HG03064 (cell line): ENCODE data around the gene MARK3.
"Not testable (repeated sequence)": the region's sequence is repeated elsewhere in the genome, so short reads cannot be mapped to it uniquely, and the experiment has no call there.

Experiments
- ATAC-seq: cut with Tn5 transposase; IDR thresholded peaks from one replicate; pipeline ENCODE4 v1.9.1; 2021; ENCODE audit warnings: low read depth; ENCODE audit not compliant: unreplicated experiment

Gene MARK3

GRCh38 chr14:103508521-103509329 lies 123.5 kb downstream of the MARK3 start:
- no peak for ATAC-seq

- ATAC-seq: no peak
Measured at GRCh38 chr14:103509864-103510723, 124.9 kb downstream of the MARK3 start.

DNA sequence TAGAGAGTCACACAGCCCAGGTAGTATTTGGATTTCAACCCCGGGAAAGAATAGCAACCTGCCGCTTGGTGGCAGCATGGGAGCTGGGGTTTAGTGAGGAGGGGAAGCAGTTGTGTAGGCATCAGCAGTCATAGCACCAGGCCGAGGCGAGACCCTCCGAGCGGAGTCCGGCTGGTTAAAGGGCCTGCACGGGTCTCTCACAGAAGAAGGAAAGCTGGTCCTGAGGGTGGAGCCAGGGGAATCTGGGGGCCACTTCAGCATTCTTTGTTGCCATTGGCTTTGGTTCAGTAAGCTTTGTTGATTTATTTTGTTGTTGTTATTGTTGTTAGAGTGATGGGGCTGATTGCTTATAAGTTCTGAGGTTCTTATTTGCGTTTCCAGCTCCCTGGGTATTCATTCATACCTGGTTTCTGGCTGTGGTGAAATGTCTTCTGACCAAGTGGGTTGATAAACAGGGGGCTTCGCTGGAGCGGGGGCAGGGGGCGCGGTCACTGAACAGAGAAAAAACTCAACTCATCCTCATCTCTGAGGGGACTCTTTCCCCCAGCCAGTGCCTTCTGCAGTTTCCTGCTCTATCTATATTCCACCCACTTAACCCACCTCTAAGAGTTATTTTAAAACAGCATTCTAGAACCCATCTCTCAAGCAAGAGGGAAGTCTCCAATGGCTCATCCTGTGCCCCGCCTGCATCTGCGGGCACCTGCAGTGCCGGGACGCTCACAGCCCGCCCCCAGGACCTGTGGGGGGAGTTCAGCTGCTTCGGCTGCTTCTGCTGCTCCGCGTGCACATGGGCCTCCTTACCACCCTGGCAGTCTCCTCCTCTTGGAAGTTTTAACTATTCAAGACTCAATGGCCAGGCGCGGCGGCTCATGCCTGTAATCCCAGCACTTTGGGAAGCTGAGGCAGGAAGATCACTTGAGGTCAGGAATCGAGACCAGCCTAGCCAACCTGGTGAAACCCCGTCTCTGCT lies 125.8 kb downstream of the MARK3 start:
- no peak for ATAC-seq

DNA sequence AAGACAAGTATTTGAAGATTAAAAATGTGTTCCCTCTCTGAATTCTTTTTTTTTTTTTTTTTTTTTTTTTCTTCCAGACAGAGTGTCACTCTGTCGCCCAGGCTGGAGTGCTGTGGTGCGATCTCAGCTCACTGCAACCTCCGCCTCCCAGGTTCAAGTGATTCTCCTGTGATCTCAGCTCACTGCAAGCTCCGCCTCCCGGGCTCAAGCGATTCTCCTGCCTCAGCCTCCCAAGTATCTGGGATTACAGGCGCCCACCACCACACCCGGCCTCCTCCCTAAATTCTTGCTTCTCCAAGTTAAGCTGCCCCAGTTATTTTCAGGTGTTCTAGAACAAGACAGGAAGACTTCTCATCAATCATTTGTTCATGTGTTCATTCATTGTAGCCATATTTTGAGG lies 127.0 kb downstream of the MARK3 start:
- not testable (repeated sequence) for ATAC-seq

GRCh38 chr14:103512701-103513611 lies 127.7 kb downstream of the MARK3 start:
- ATAC-seq: no peak

- no peak for ATAC-seq
Measured at GRCh38 chr14:103514596-103515421, 129.6 kb downstream of the MARK3 start.

DNA sequence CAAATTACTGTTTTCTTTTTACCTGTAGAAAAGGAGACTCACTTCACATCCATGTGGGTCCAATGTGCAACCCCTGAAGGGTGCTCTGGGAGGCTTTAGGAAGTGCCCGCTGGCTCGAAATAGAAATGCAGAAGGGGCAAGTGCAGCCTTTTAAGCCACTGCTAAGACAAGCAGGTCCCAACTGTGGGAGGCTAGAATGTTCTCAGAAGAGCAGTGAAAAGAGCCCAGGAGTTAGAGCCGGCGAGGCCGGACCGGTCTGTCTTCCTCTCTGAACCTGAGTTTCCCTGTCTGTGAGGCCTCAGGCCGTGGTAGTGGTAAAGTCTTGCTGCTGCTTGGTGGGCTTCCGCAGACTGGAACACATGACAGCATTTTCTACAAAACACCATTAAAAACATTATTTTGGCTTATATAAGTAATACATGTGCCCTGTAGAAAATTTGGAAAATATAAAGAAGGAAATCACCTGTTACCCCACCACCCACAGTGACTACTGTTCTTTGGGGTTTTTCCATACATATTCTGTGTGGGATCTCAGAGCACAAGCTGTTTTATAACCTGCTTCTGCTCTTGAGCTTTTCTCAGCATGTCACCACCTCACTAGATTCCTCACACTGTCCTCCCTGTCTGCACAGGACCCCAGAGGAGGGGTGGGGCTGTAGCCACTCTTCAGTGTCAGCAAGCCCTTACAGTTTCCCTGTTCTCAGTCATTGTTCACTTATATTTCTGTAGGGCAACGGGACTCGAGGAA lies 131.4 kb downstream of the MARK3 start:
- ATAC-seq: no peak

GRCh38 chr14:103517174-103517566 lies 132.0 kb downstream of the MARK3 start:
- ATAC-seq: no peak

GRCh38 chr14:103517721-103518421 lies 132.7 kb downstream of the MARK3 start:
- no peak for ATAC-seq

- no peak for ATAC-seq
Measured at GRCh38 chr14:103518422-103519042, 133.3 kb downstream of the MARK3 start.

- ATAC-seq: no peak
Measured at GRCh38 chr14:103519043-103519836, 134.0 kb downstream of the MARK3 start.

DNA sequence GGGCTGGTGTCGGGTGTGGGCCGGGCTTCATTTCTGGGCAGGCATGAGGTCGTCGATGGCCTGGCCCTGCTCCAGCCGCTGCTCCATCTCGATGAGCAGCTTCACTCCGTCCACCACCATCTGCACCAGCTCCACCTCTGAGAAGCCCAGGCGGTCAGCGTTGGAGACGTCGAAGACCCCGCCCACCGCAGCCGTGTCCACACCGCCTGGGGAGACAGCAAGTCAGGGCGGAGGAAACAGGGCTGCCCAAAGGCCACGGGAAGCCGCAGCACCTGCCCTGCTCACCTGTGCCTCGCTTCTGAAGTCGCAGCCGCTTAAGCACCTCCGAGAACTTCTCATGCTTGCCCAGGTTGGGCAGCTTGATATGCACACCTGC lies 134.6 kb downstream of the MARK3 start:
- no peak for ATAC-seq

DNA sequence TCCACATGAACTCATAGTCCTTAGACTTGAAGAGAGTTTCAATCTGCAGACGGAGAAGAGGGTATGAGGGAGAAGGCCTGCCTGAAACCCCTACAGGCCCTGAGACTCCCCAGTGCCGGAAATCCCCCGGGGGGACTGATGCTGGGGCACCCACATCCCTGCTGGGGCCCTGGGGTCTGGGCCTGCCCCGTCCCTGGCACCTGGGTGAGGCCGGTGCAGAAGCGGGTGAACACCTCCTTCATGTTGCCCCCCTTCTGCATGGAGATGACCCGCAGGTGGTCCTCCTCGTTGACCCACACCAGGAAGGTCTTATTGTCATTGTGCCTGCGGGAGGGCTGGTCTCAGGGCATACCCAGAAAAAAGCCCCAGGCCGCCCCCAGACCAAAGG lies 135.0 kb downstream of the MARK3 start:
- ATAC-seq: no peak

DNA sequence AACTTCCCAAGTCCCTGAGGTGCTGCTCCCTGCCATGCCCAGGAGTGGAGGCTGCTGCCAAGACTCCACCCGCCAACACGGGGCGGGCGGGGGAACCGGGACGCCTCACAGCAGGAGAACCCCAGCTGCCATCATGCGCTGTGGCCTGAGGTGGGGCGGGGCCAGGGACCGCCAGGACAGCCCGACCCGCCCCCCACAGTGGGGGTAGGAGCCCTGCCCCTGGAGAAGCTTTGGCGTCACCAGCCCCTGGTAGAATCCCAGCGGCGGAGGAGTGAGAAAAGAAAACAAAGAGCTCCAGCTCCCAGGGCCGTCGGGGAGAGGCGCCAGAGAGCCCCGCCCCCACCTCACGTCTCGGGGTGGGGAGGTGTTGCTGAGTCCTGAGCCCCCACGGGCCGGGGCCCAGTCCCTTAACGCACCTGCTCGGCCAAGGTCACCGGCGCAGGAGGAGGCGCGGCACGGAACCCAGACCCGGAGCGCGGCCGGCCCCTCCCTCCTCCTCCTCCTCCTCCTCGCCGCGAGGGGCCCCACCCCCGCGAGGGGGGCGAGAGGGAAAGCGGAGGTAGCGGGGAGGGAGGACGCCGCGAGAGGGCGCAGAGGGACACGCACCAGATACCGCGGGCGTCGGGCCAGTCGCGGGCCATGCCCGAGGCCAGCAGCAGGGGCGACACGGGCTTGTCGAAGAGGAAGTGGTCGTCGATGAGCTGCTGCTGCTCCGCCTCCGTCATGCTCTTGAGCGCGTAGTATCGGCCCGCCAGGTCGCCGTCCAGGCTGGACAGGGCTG lies 135.6 kb downstream of the MARK3 start:
- ATAC-seq: no peak

- ATAC-seq: no peak
Measured at GRCh38 chr14:103521438-103521950, 136.3 kb downstream of the MARK3 start.
